Esophagus squamous epithelium (tissue), 5 donors: ENCODE data around the gene GPRC5A. TPM values are rescaled to one million over a fixed set of nuclear protein-coding genes. Genes with fewer than 3 reads are reported as not detected.

Experiments
- DNase-seq: peaks from one replicate; lab custom pipeline; 2025; lab: John Stamatoyannopoulos, UW
- H3K27ac ChIP-seq, 4 donors: fragments of 200-600 bp; sonication (generic); one replicate each; pipeline ENCODE4 v1.5.1; 2016 to 2019; ENCODE audit warnings: mild to moderate bottlenecking in 1 of 4
- H3K27me3 ChIP-seq, 4 donors: fragments of 200-600 bp; sonication (generic); 1 replicate in 3 of 4; 2 replicates in 1 of 4; pipeline versions ENCODE4 v1.5.1 to v1.6.0; 2017 to 2021; ENCODE audit warnings: antibody characterized with exemption in 1 of 4
- H3K36me3 ChIP-seq, 3 donors: fragments of 200-600 bp; sonication (generic); one replicate each; pipeline ENCODE4 v1.5.1; 2016 to 2019
- H3K4me1 ChIP-seq, 3 donors: fragments of 200-600 bp; sonication (generic); one replicate each; pipeline ENCODE4 v1.5.1; 2017 to 2019
- H3K4me3 ChIP-seq, 4 donors: fragments of 200-600 bp; sonication (generic); 1 replicate in 3 of 4; 2 replicates in 1 of 4; pipeline ENCODE4 v1.5.1; 2016 to 2019; ENCODE audit warnings: mild to moderate bottlenecking in 2 of 4, moderate library complexity in 1 of 4
- H3K9me3 ChIP-seq, 3 donors: fragments of 200-600 bp; sonication (generic); one replicate each; pipeline ENCODE4 v1.5.1; 2016 to 2019
- CTCF ChIP-seq, 6 experiments: fragments of 450-650 bp in 4 of 6; fragments of 200-600 bp in 2 of 6; sonication (generic) in 2 of 6; IDR thresholded peaks; one replicate each; pipeline ENCODE4 v1.5.1; 2016 to 2019; ENCODE audit warnings: antibody characterized with exemption in 6 of 6, mild to moderate bottlenecking in 4 of 6, moderate library complexity in 4 of 6
- POLR2A ChIP-seq, 4 donors: fragments of 450-650 bp; IDR thresholded peaks; one replicate each; pipeline ENCODE4 v1.6.1; 2017; ENCODE audit warnings: antibody characterized with exemption in 4 of 4, mild to moderate bottlenecking in 4 of 4, moderate library complexity in 3 of 4
- WGBS, 2 donors: methylation state at CpG; one replicate each; pipeline ENCODE4 v1.1.5; 2018; 5-methylcytosine and 5-hydroxymethylcytosine counted together
- intact Hi-C: fragments of 100-400 bp; cut with DNase I; formaldehyde crosslinking; loops from one replicate; pipeline ENCODE4 v1.15.0; 2022
- total RNA-seq, 4 donors: library from RNA; depleted of rRNA; stranded (reverse); fragments of >200 nt; gene quantifications; one replicate each; pipeline ENCODE4 v1.1.0, GENCODE V29; 2016
- donor health status: DM: yes; HTN: yes; CAD: no.

The GPRC5A gene
- total RNA-seq, 4 donors from 2014 or later, result 3.9 to 18.5 (median 8.5) TPM

GRCh38 chr12:12954356-12954755 lies 63.0 kb downstream of the GPRC5A start:
- Histone ChIP-seq H3K27me3 (no peaks in the 10 kb centered on the region), H3K36me3 (peaks cover 0 to 8% (median 0%) of the 10 kb centered on the region in 3 donors), H3K27ac (no peak overlapping the region), H3K4me1 (no peaks in the 10 kb centered on the region), H3K4me3 (no peak overlapping the region), H3K9me3 (no peaks in the 10 kb centered on the region)
- intact Hi-C loops, result no loop called here
- TF ChIP-seq CTCF (IDR thresholded peaks at IDR 0.05), result no peak
- TF ChIP-seq POLR2A (IDR thresholded peaks at IDR 0.05), result no peak
- 78 to 83% methylated on average over 4 of the region's 4 CpGs for WGBS, 2 donors
- DNase-seq, result no peak

- Histone ChIP-seq H3K27me3 (no peaks in the 10 kb centered on the region), H3K9me3 (no peaks in the 10 kb centered on the region), H3K27ac (no peak overlapping the region), H3K36me3 (peaks cover 0 to 1% (median 0%) of the 10 kb centered on the region in 3 donors), H3K4me1 (no peaks in the 10 kb centered on the region), H3K4me3 (no peak overlapping the region)
- no peak for TF ChIP-seq POLR2A (IDR thresholded peaks at IDR 0.05)
- WGBS, 2 donors, result 94% methylated on average over 6 of the region's 6 CpGs
- DNase-seq, result no peak
- intact Hi-C loops, result no loop called here
Measured at GRCh38 chr12:12954878-12955625, 63.7 kb downstream of the GPRC5A start.

DNA sequence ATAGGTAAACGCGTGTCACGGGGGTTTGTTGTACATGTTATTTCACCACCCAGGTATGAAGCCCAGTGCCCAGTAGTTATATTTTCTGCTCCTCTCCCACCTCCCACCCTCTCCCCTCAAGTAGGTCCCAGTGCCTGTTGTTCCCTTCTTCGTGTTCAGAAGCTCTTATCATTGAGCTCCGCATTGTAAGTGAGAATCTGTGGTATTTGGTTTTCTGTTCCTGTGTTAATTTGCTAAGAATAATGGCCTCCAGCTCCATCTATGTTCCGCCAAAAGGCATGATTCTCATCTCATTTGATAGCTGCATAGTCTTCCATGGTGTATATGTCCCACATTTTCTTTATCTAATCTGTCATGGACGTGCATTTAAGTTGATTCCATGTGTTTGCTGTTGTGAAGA lies 67.5 kb downstream of the GPRC5A start:
- Histone ChIP-seq H3K4me3 (no peak overlapping the region), H3K4me1 (no peaks in the 10 kb centered on the region), H3K27me3 (no peaks in the 10 kb centered on the region), H3K9me3 (no peaks in the 10 kb centered on the region), H3K27ac (no peak overlapping the region), H3K36me3 (no peaks in the 10 kb centered on the region)
- WGBS, 2 donors, result 75 to 81% methylated on average over 7 of the region's 7 CpGs
- DNase-seq, result no peak
- intact Hi-C loops, result no loop called here
- no peak for TF ChIP-seq POLR2A (IDR thresholded peaks at IDR 0.05)
- no peak for TF ChIP-seq CTCF (IDR thresholded peaks at IDR 0.05)

- no peaks in the 10 kb centered on the region for H3K36me3 ChIP-seq
- H3K27ac ChIP-seq, result no peak overlapping the region
- no peaks in the 10 kb centered on the region for H3K27me3 ChIP-seq
- H3K4me1 ChIP-seq, result no peaks in the 10 kb centered on the region
- TF ChIP-seq POLR2A (IDR thresholded peaks at IDR 0.05) (no peak), CTCF (IDR thresholded peaks at IDR 0.05) (no peak)
- H3K4me3 ChIP-seq, result no peak overlapping the region
- intact Hi-C loops, result no loop called here
- H3K9me3 ChIP-seq, result no peaks in the 10 kb centered on the region
- DNase-seq, result no peak
- WGBS, 2 donors, result 76 to 83% methylated on average over 5 of the region's 5 CpGs
Measured at GRCh38 chr12:12960639-12961209, 69.4 kb downstream of the GPRC5A start.

GRCh38 chr12:12964255-12964654 lies 72.9 kb downstream of the GPRC5A start:
- TF ChIP-seq CTCF (IDR thresholded peaks at IDR 0.05), result no peak
- TF ChIP-seq POLR2A (IDR thresholded peaks at IDR 0.05), result no peak
- Histone ChIP-seq H3K27me3 (no peaks in the 10 kb centered on the region), H3K36me3 (peaks cover 0 to 28% (median 0%) of the 10 kb centered on the region in 3 donors), H3K9me3 (no peaks in the 10 kb centered on the region), H3K27ac (no peak overlapping the region), H3K4me1 (no peaks in the 10 kb centered on the region), H3K4me3 (no peak overlapping the region)
- intact Hi-C loops, result no loop called here
- 82 to 90% methylated on average over 4 of the region's 4 CpGs for WGBS, 2 donors
- DNase-seq, result no peak
